EH (cell line): ENCODE data around the gene HSPA9.

Source experiments
- DNase-seq: peaks from one replicate; pipeline ENCODE4 v3.0.0-alpha.2; 2015; ENCODE audit warnings: low read depth

HSPA9 gene

GRCh38 chr5:138529812-138530211, 45.4 kb downstream of the HSPA9 start:
- no peak for DNase-seq

DNA sequence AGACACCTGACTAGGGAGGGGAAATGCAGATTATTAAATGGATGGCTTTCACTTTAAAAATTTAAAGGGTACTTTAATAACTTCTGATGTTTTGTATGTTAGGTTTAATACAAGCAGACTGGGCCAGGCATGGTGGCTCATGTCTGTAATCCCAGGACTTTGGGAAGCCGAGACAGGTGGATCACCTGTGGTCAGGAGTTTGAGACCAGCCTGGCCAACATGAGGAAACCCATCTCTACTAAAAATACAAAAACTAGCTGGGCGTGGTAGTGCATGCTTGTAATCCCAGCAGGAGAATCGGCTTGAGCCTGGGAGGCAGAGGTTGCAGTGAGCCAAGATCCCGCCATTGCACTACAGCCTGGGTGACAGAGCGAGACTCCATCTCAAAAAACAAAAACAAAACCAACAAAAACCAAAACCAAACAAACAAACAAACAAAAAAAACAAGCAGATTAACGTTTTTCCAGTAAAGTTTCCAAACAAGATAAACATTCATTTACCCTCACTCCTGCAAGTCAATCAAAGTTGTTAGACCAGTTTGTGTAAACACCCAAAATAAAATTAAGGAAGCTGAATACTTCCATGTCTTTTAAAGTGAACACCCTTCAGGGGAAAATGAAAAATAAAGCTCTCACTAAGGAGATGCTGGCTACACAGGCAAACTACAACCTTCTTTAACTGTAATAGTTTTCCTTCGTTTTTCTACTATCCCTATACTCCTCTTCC, 46.3 kb downstream of the HSPA9 start:
- DNase-seq = no peak

GRCh38 chr5:138528208-138528607, 47.0 kb downstream of the HSPA9 start:
- DNase-seq = peak; percentile 40

- no peak for DNase-seq
Measured at GRCh38 chr5:138527170-138527569, 48.0 kb downstream of the HSPA9 start.

DNA sequence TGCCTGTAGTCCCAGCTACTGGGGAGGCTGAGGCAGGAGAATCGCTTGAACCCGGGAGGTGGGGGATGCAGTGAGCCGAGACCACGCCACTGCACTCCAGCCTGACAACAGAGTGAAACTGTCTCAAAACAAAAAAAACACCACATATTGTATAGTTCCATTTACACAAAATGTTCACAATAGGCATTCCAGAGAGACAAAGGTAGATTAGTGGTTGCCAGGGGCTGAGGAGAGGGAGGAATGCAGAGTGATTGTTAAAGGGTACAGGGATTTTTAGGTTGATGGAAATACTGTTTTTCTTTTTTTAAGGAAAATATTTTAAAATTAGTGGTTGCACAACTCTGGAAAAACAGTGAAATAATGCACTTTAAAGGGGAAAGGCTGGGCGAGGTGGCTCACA, 51.8 kb downstream of the HSPA9 start:
- DNase-seq = no peak

DNA sequence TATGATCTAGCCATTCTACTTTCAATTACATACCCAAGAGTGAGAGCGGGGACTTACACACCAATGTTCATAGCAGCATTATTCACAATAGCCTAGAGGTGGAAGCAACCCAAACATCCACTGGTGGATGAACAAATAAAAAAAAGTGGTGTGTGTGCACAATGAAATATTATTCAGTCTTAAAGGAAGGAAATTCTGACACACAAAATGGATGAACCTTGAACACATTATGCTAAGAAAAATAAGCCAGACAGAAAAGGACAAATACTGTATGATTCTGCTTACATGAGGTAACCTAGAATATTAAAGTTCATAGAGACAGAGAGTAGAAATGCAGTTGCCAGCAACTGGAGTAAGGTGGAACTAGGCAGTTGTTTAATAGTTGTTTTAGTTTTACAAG, 54.2 kb downstream of the HSPA9 start:
- no peak for DNase-seq

DNA sequence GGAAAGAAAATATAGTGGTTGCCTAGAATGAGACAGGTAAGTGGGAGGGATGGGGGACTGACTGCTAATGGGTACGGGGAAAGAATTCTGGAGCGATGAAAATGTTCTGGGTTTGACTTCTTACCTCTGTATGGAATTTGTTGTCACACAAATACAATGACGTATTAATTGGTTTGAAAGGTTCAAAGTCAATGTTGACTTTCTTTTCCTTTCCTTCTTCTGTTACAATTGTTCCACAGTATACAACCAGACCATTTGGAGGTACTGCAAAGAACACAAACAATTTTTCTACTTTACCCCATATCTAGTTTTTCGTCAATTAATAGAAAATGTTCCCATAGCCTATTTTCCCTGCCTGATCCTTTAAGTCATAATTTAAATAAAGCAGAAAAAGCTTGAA, 57.8 kb downstream of the HSPA9 start:
- DNase-seq = no peak

- no peak for DNase-seq
Measured at GRCh38 chr5:138515556-138516245, 59.5 kb downstream of the HSPA9 start.

DNA sequence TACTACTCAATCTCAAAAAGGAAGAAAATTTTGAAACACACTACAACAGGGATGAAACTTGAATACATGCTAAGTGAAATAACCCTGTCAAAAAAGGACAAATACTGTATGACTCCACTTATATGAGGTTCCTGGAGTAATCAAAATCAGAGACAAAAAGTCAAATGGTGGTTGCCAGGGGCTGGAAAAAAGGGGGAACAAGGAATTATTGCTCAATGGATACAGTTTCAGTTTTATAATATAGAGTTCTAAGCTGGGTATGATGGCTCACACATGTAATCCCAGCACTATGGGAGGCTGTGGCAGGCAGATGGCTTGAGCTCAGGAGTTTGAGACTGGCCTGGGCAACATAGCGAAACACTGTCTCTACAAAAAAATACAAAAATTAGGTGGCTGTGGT, 61.2 kb downstream of the HSPA9 start:
- DNase-seq = no peak

DNA sequence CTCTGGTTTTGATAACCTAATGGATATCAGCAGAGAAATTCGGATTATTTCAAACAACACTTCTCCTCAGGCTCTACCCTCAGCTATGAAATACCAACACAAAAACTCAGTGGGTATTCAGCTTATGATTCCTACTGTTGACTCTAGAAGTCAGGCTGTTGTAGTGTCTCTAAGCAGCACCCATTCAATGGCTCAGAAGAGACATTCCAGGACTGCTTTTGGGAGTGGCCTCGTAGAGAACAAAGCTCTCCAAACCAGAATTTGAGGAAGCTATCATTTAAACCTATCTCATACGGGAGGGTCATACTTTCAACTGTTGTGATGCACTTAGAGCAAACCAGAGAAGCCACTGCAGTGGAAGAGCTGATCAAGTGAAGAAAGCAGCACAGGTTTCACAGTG, 66.2 kb downstream of the HSPA9 start:
- peak; percentile 23 for DNase-seq

- DNase-seq = peak; percentile 56
Measured at GRCh38 chr5:138507485-138507884, 67.7 kb downstream of the HSPA9 start.

DNA sequence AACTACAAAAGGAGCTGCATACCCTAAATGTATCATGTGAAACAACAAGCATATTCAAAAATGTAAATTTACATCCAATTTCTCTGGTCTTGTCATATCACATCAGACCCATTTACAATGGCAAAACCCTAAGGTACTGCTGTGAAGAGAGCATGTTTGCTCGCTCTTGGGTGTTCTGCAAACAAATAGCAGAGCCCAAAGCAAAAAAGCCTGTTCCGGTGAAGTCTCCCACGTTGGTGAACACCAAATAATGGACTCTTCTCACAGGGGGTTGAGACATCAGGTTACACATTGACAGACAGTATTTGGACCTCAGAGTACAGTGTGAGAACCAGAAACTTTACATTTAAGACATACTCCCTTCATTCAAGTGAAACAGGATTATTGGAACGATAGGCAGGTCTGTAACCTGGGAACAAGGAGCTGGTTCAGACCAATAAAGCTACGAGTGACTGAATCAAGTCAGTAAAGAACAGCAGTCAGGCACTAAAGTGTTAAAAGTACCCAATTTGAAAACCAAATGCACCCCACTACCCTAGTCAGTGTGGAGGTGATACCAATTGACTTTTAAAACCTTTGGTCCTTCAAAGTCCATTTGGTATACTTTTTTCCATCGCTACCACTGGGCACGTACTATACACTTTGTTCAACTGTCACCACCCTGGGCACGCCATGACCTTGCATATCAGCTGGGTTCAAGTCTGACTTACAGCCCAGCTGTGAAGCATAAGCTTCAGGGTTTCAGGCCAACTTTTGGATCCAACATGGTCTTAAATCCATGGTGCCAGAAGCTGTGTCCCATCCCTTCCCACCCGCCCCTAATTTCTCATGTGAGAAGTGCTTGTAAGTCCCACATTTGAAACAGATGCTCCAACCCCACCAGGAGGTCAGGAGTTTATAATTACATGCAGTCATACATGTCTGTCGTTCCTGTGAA, 68.6 kb downstream of the HSPA9 start:
- no peak for DNase-seq

- DNase-seq = no peak
Measured at GRCh38 chr5:138504799-138505198, 70.4 kb downstream of the HSPA9 start.
